Measurements from ENCODE around the gene ANAPC7. TPM values are rescaled to one million over a fixed set of nuclear protein-coding genes. Genes with fewer than 3 reads are reported as not detected.
"Not testable (repeated sequence)": the region's sequence is repeated elsewhere in the genome, so short reads cannot be mapped to it uniquely, and the experiment has no call there.

ANAPC7 gene
- total RNA-seq, 2 donors from 2014 or later: 49.1 to 61.1 TPM

DNA sequence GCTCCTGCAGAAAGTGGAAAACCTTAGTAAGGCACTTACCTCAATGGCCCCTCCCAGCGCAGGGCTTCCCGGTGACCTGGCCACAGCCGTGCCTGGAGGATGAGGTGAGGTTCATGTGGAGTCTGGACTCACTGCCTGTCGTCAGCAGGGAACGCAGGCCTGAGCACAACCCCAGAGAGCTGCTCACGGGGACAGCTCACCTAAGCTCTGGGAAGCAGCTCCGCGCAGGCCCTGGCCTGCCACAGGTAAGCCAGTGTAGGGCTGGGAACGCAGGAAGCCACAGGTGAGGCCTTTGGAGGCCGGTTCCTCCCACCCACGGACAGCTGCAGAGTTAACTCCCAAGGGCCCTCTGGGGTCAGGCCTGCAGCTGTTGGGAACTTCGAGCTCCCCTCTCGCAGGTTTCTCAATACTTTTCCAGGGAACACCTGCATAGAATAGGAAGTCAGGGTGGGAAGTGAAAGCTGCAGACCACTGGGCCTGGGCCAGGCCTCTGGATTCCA lies 32.7 kb downstream of the ANAPC7 start:
- H3K36me3 Mint-ChIP-seq (ENCODE audit: insufficient read depth in 2 of 2): peaks cover 3 to 9% of the 10 kb centered on the region in 2 donors
- no peak overlapping the region for H3K4me3 Mint-ChIP-seq
- H3K4me1 Mint-ChIP-seq (ENCODE audit: low read depth): no peaks in the 10 kb centered on the region
- H3K9me3 Mint-ChIP-seq: no peaks in the 10 kb centered on the region
- no peak for ATAC-seq (replicated peaks in 1 of 2)
- no peaks in the 10 kb centered on the region for H3K27me3 Mint-ChIP-seq (ENCODE audit: low read depth)
- no peak for DNase-seq
- no peak overlapping the region for H3K27ac Mint-ChIP-seq

DNA sequence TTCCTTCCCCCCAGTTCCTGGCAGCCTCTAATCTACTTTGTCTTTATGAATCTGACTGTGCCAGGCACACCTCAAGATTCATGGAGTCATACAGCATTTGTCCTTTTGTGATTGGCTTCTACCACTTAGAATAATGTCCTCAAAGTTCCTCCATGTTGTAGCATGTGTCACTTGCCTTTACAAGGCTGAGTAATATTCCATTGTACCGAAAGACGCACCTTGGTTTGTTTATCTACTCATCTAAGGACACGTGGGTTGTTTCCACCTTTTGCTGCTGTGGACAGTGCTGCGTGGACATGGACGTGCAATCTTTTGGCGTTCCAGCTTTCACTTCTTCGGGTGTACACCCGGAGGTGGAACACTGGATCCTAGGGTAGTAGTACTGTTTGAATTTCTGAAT lies 33.5 kb downstream of the ANAPC7 start:
- H3K9me3 Mint-ChIP-seq: no peaks in the 10 kb centered on the region
- DNase-seq: no peak
- no peak for ATAC-seq (replicated peaks in 1 of 2)
- H3K36me3 Mint-ChIP-seq (ENCODE audit: insufficient read depth in 2 of 2): peaks cover 3 to 5% of the 10 kb centered on the region in 2 donors
- no peak overlapping the region for H3K4me3 Mint-ChIP-seq
- no peak overlapping the region for H3K27ac Mint-ChIP-seq
- H3K4me1 Mint-ChIP-seq (ENCODE audit: low read depth): no peaks in the 10 kb centered on the region
- H3K27me3 Mint-ChIP-seq (ENCODE audit: low read depth): no peaks in the 10 kb centered on the region

DNA sequence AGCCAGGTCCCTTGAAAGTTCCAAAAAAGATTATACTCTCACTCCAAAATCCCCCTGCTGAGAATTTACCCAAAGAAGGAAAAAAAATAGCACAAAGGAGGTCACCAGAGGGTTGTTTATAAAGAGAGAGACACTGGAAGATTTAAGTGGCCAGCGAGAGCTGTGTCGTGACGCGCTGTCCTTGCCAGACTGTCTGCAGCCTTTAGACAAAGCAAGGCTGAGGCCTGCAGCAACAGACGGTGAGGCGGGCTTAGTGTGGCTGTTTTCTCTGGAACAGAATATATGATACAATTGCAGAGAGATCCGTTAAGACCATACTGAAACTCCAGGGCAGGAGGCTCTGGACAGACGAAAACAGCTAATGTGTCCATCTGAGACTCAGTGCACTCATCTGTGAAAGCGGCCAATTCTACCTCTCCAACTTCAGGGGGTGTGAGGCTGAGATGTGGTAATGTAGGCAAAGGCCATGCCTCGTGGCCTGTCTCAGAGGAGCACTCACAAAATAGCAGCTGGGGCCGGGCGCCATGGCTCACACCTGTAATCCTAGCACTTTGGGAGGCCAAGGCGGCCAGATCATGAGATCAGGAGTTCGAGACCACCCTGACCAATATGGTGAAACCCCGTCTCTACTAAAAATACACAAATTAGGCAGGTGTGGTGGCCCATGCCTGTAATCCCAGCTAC lies 36.2 kb downstream of the ANAPC7 start:
- H3K36me3 Mint-ChIP-seq (ENCODE audit: insufficient read depth in 2 of 2): no peaks in the 10 kb centered on the region
- H3K27ac Mint-ChIP-seq: no peak overlapping the region
- no peaks in the 10 kb centered on the region for H3K9me3 Mint-ChIP-seq
- H3K4me1 Mint-ChIP-seq (ENCODE audit: low read depth): no peaks in the 10 kb centered on the region
- no peaks in the 10 kb centered on the region for H3K27me3 Mint-ChIP-seq (ENCODE audit: low read depth)
- no peak overlapping the region for H3K4me3 Mint-ChIP-seq
- no peak for DNase-seq
- no peak for ATAC-seq (replicated peaks in 1 of 2)

DNA sequence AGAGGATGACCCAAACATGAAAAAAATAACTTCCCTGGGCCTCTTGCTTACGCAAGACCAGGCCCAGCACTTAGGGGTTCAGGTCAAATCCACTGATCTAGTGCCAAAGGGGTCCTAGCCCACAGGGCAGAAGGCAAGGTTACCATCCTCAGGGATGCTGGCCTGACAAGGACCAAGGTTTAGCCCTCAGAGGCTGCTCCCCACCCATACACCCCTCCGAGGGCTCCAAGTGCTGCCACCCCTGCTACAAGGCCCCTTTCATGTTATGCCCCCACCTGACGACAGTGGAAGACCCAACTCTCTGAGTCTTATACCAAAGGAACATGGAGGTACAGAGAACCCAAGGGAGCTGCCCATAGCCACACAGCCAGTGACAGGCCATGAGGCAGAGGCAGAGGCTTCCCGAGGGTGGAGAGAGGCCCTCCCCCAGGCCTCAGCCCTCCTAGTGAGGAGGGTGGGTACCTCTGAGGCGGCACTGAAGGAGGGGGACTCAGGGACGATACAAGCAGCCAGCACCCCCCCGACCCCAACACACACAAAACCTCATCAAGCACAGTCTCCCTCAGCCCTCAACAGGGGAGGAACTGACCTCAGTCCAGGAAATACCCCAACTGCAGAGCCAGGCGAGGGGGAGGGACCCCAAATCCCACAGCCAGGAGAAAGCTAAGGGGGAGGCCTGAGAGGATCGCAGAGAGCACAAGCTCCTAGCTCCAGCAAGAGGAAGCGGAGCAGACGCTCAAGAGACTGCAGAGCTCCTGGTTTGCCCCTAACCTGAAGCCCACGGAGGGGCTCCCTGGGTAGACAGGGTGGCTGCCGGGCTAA lies 37.0 kb downstream of the ANAPC7 start:
- Mint-ChIP-seq H3K27me3 (ENCODE audit: low read depth) (no peaks in the 10 kb centered on the region), H3K4me1 (ENCODE audit: low read depth) (no peaks in the 10 kb centered on the region), H3K4me3 (no peak overlapping the region), H3K36me3 (ENCODE audit: insufficient read depth in 2 of 2) (no peaks in the 10 kb centered on the region), H3K9me3 (no peaks in the 10 kb centered on the region), H3K27ac (no peak overlapping the region)
- no peak for ATAC-seq (replicated peaks in 1 of 2)
- DNase-seq: no peak

DNA sequence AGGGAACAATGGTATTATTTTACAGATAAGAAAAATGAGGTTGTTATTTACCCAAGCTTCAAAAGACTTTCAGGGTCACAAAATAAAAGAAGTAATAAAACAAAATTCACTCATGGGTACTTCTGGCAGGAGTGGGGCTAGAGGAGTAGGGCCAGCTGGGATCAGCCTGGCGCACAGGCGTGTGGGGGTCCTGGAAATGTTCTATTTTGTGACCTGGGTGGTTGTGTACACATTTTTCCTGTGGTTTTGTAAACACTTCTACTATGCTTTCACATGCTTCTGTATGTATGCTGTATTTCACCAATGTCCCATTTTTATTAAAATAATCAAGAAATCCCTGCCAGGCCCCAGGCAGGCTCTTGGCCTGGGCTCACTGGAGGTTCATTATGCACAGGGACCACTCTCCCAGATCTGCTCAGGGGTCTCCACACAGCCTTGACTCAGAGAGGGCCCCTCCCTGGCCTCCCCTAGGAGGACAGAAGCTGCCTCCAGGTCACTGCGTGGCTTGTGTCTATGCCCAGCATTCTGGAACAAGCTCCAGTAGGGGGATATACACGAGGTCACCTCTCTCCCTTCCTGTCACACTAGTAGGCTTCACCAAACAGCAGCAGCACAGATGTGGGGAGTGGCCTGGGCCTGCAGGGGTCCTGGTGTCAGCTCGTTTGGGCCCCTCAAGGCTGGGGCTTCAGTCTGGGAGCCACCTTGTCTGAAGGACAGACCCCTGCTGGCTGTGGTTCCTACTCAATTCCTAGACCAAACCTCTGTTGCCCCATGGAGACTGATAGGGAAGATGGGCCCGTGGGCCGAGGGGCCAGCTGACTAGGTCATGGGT lies 37.8 kb downstream of the ANAPC7 start:
- ATAC-seq (replicated peaks in 1 of 2) (peak in 1 of 2 donors; percentile 9), DNase-seq (no peak)
- Mint-ChIP-seq H3K27ac (peak overlapping the region; percentile 46), H3K9me3 (no peaks in the 10 kb centered on the region), H3K27me3 (ENCODE audit: low read depth) (no peaks in the 10 kb centered on the region), H3K36me3 (ENCODE audit: insufficient read depth in 2 of 2) (no peaks in the 10 kb centered on the region), H3K4me3 (no peak overlapping the region), H3K4me1 (ENCODE audit: low read depth) (no peaks in the 10 kb centered on the region)

DNA sequence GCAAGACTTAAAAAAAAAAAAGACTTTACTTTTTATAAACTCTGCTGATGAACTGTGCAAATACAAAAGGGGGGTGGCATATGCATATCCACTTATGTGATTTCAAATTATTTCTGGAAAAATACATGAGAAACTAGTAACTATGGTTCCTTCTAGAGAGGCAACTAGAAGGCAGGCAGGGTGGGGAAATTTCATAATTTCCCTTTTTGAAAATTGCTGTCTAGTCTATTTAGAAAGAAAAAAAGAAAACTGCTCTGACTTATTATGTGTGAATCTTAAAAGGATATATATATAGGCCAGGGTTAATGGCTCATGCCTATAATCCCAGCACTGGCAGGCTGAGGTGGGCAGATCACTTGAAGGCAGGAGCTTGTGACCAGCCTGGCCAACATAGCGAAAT lies 42.3 kb downstream of the ANAPC7 start:
- Mint-ChIP-seq H3K27me3 (ENCODE audit: low read depth) (no peaks in the 10 kb centered on the region), H3K4me1 (ENCODE audit: low read depth) (no peaks in the 10 kb centered on the region), H3K27ac (no peak overlapping the region), H3K4me3 (no peak overlapping the region), H3K36me3 (ENCODE audit: insufficient read depth in 2 of 2) (no peaks in the 10 kb centered on the region), H3K9me3 (no peaks in the 10 kb centered on the region)
- ATAC-seq (replicated peaks in 1 of 2): no peak
- no peak for DNase-seq

DNA sequence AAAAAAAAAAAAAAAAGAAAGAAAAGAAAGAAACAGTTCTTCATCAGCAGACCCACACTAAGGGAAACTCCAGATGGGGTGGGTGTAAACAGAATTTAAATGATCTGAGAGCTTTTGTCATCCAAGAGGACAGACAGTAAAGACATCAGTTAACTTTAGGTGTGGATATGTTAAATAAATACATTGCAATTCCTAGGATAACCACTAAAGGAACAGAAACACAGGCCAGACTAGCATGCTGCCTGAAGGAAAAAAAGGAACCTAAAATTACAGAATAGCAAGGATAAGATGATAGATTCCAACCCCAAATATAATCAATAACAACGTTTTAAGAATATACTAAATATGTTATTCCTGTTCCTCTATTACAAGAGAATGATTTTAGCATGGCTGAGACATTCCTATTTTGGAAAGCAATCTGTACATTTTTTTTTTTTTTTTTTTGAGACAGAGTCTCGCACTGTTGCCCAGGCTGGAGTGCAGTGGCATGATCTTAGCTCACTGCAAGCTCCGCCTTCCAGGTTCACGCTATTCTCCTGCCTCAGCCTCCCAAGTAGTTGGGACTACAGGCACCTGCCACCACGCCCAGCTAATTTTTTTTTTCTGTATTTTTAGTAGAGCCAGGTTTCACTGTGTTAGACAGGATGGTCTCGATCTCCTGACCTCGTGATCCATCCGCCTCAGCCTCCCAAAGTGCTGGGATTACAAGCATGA lies 45.0 kb downstream of the ANAPC7 start:
- peaks cover 13% of the 10 kb centered on the region for H3K27me3 Mint-ChIP-seq (ENCODE audit: low read depth)
- H3K4me3 Mint-ChIP-seq; DNase-seq; H3K27ac Mint-ChIP-seq; H3K9me3 Mint-ChIP-seq; H3K36me3 Mint-ChIP-seq (ENCODE audit: insufficient read depth in 2 of 2): not testable (repeated sequence)
- ATAC-seq (replicated peaks in 1 of 2): peak in 1 of 2 donors; percentile 12
- peaks cover 16% of the 10 kb centered on the region for H3K4me1 Mint-ChIP-seq (ENCODE audit: low read depth)

DNA sequence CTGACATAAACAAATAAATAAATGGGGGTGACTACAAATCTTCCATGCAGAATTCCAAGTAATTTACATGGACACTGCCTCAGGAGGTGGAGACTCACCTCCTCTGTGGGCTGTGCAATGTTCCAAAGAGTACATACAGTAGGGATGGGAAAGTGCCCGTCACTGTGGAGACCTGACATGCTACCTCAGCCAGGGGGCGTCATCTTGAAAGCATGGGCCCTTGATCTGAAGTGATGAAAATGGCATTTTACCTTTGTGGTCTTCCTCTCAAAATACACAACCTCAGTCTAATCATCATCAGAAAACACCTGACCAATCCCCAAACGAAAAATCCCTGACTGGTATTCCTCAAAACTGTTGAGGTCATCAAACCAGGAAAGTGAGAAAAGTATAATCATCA lies 48.4 kb downstream of the ANAPC7 start:
- Mint-ChIP-seq H3K27ac (peak overlapping the region; percentile 40), H3K4me3 (no peak overlapping the region), H3K9me3 (no peaks in the 10 kb centered on the region), H3K27me3 (ENCODE audit: low read depth) (peaks cover 13% of the 10 kb centered on the region), H3K4me1 (ENCODE audit: low read depth) (peaks cover 19% of the 10 kb centered on the region), H3K36me3 (ENCODE audit: insufficient read depth in 2 of 2) (no peaks in the 10 kb centered on the region)
- ATAC-seq (replicated peaks in 1 of 2) (peak; percentile 57 to 71), DNase-seq (peak; percentile 15 to 42)

DNA sequence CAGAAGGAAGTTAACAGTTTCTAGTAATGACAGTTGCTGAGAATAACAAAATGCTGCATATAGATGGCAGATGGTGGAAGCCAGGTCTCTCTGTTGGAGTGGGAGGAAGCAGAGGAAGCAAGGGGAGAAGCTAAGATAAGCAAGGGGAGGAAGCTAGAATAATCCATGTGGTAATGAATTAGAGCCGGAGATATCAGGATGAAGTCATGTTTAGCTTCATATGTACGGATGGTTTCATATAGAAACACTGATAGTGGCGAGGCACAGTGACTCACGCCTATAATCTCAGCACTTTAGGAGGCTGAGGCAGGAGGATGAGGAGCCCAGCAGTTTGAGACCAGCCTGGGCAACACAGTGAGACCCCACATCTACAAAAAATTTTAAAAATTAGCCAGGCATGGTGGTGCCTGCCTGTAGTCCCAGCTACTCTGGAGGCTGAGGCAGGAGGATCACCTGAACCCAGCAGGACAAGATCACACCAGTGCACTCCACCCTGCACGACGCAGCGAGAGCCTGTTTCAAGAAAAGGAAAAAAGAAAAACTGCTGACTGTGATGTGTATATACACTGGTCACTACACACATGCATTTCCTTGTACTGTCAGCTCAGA lies 49.2 kb downstream of the ANAPC7 start:
- peaks cover 13% of the 10 kb centered on the region for H3K27me3 Mint-ChIP-seq (ENCODE audit: low read depth)
- H3K36me3 Mint-ChIP-seq (ENCODE audit: insufficient read depth in 2 of 2): no peaks in the 10 kb centered on the region
- no peaks in the 10 kb centered on the region for H3K9me3 Mint-ChIP-seq
- peak overlapping the region; percentile 0 for H3K27ac Mint-ChIP-seq
- peak overlapping the region in 1 of 2 donors; percentile 19 for H3K4me3 Mint-ChIP-seq
- H3K4me1 Mint-ChIP-seq (ENCODE audit: low read depth): peaks cover 27% of the 10 kb centered on the region
- peak in 1 of 2 donors; percentile 14 for ATAC-seq (replicated peaks in 1 of 2)
- no peak for DNase-seq

DNA sequence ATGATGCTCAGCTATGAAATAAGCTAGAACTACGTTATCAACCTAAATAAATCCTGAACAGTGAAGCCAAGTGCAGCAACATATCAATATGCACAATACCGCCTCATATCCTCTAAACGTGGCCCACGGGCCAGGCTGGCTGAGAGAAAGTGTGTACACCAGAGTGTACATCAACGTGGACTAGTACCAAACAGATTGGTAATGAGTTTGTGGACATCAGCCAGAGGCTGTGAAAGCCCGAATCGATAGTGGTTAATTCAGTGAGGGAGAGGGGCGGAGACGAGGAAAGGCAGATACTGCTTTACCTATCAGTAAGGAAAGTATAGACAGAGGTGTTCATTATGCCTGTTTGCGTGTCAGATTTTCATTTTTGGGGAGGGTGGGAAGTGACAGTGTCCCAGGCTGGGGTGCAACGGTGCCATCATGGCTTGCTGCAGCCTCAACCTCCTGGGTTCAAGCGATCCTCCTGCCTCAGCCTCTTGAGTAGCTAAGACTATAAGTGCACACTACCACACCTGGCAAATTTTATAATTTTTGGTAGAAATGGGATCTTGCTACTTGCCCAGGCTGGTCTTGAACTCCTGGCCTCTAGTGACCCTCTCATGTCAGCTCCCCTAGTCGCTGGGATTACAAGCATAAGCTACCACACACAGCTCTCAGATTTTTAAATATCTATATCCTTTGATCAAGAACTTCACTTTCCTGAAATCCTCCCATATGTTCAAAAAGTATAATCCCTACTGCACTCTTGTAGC lies 50.1 kb downstream of the ANAPC7 start:
- no peak for DNase-seq
- H3K27ac Mint-ChIP-seq: no peak overlapping the region
- no peaks in the 10 kb centered on the region for H3K36me3 Mint-ChIP-seq (ENCODE audit: insufficient read depth in 2 of 2)
- peaks cover 34% of the 10 kb centered on the region for H3K4me1 Mint-ChIP-seq (ENCODE audit: low read depth)
- ATAC-seq (replicated peaks in 1 of 2): no peak
- peaks cover 13% of the 10 kb centered on the region for H3K27me3 Mint-ChIP-seq (ENCODE audit: low read depth)
- H3K9me3 Mint-ChIP-seq: no peaks in the 10 kb centered on the region
- H3K4me3 Mint-ChIP-seq: no peak overlapping the region

DNA sequence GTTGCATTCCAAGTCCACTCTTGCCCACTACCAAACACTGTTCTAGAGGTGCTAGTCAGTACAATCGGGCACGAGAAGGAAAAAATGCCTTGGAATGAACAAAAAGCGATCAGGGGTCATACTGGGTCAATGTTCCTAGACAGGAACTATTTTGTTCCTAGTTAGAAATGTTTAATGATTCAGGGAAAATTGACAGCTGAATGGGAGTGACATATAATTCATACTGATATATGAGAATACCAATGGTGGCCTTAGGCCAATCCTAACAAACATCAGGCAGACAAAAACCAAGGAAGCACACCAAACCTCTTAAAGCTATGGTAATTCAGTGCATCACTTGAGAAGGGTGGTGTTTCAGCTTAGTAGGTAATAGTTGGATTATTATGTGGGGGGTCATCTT lies 51.1 kb downstream of the ANAPC7 start:
- DNase-seq (no peak), ATAC-seq (replicated peaks in 1 of 2) (no peak)
- peaks cover under 1 to 4% of the 10 kb centered on the region in 2 donors for H3K36me3 Mint-ChIP-seq (ENCODE audit: insufficient read depth in 2 of 2)
- peaks cover 43% of the 10 kb centered on the region for H3K4me1 Mint-ChIP-seq (ENCODE audit: low read depth)
- H3K27me3 Mint-ChIP-seq (ENCODE audit: low read depth): peaks cover 13% of the 10 kb centered on the region
- peak overlapping the region; percentile 22 for H3K27ac Mint-ChIP-seq
- H3K4me3 Mint-ChIP-seq: no peak overlapping the region
- H3K9me3 Mint-ChIP-seq: no peaks in the 10 kb centered on the region

DNA sequence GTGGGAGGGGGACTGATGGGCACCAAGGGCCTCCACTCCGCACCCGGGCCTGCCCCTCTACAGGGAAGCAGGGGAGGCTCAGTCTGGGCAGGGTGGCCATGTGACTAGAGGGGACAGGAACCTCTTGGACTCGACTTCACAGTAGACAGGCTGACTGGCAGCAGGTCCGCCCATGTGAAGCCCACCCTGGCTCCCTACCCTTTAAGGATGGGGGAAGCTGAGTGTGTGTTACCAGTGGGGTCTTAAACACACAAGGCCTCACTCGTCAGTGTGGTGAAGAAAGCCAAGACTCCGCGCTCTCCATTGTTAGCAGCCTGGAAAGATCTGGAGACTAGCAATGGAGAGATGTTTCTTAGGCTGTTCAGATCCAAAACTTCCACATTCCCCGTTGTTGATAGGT lies 52.4 kb downstream of the ANAPC7 start:
- peaks cover 4 to 11% of the 10 kb centered on the region in 2 donors for H3K36me3 Mint-ChIP-seq (ENCODE audit: insufficient read depth in 2 of 2)
- H3K9me3 Mint-ChIP-seq: no peaks in the 10 kb centered on the region
- no peak overlapping the region for H3K27ac Mint-ChIP-seq
- no peak overlapping the region for H3K4me3 Mint-ChIP-seq
- H3K27me3 Mint-ChIP-seq (ENCODE audit: low read depth): peaks cover 13% of the 10 kb centered on the region
- DNase-seq (no peak), ATAC-seq (replicated peaks in 1 of 2) (no peak)
- H3K4me1 Mint-ChIP-seq (ENCODE audit: low read depth): peaks cover 52% of the 10 kb centered on the region
